ENCODE data around the gene GNG3.

- TF ChIP-seq CTCF (IDR thresholded peaks at IDR 0.05) (no peak), POLR2A (IDR thresholded peaks at IDR 0.05) (no peak)
Measured at GRCh38 chr11:62669420-62670161, 37.9 kb upstream of the GNG3 start.

All from lower leg skin (tissue), 3 donors.